ENCODE measurements around the gene OGFOD3.

GRCh38 chr17:82388922-82389283, 29.5 kb downstream of the OGFOD3 start:
- TF ChIP-seq POLR2A (IDR thresholded peaks at IDR 0.05; ENCODE audit: low read length): no peak
- TF ChIP-seq GATA1 (IDR thresholded peaks at IDR 0.05; ENCODE audit: low read depth, low read length): no peak
